ENCODE measurements around the gene NTM.

NTM gene

GRCh38 chr11:131581046-131581445, 210.6 kb downstream of the NTM start:
- POLR2A ChIA-PET: no interaction called here
- TF ChIP-seq BHLHE40 (IDR thresholded peaks at IDR 0.05; ENCODE audit: borderline replicate concordance) (no peak), LEF1 (IDR thresholded peaks at IDR 0.05; ENCODE audit: borderline replicate concordance) (no peak), FOXA1 (IDR thresholded peaks at IDR 0.05) (no peak), PKNOX1 (IDR thresholded peaks at IDR 0.05) (no peak), ELF4 (IDR thresholded peaks at IDR 0.05) (no peak), FOXM1 (IDR thresholded peaks at IDR 0.05; ENCODE audit: borderline replicate concordance) (no peak), SP1 (IDR thresholded peaks at IDR 0.05) (no peak), FOXK2 (IDR thresholded peaks at IDR 0.05) (no peak), L3MBTL2 (conservative IDR thresholded peaks at IDR 0.05) (no peak), ARNT (IDR thresholded peaks at IDR 0.05) (no peak), ZNF384 (IDR thresholded peaks at IDR 0.05) (no peak)
- CTCF ChIA-PET: interaction anchor here (0.6 to 1.4 kb wide), 2 partner anchors 93 to 566 kb away, joined by 3 to 6 read pairs; no protein-coding TSS in a partner anchor
- no peak for DNase-seq (ENCODE audit: extremely low spot score)

- no peak for TF ChIP-seq ELF4 (IDR thresholded peaks at IDR 0.05)
- TF ChIP-seq LEF1 (IDR thresholded peaks at IDR 0.05; ENCODE audit: borderline replicate concordance): no peak
- TF ChIP-seq FOXK2 (IDR thresholded peaks at IDR 0.05): no peak
- no peak for TF ChIP-seq ZNF384 (IDR thresholded peaks at IDR 0.05)
- TF ChIP-seq FOXA1 (IDR thresholded peaks at IDR 0.05): no peak
- TF ChIP-seq TARDBP (IDR thresholded peaks at IDR 0.05): no peak
- no peak for TF ChIP-seq L3MBTL2 (conservative IDR thresholded peaks at IDR 0.05)
- no peak for TF ChIP-seq NFRKB (IDR thresholded peaks at IDR 0.05)
- no peak for TF ChIP-seq ARNT (IDR thresholded peaks at IDR 0.05)
- no peak for TF ChIP-seq PKNOX1 (IDR thresholded peaks at IDR 0.05)
- TF ChIP-seq SUZ12 (IDR thresholded peaks at IDR 0.05): no peak
- no peak for TF ChIP-seq FOXM1 (IDR thresholded peaks at IDR 0.05; ENCODE audit: borderline replicate concordance)
- no peak for TF ChIP-seq HDGF (IDR thresholded peaks at IDR 0.05; ENCODE audit: borderline replicate concordance)
- TF ChIP-seq CTBP1 (IDR thresholded peaks at IDR 0.05; ENCODE audit: borderline replicate concordance): no peak
- no peak for TF ChIP-seq BHLHE40 (IDR thresholded peaks at IDR 0.05; ENCODE audit: borderline replicate concordance)
- TF ChIP-seq SP1 (IDR thresholded peaks at IDR 0.05): no peak
- POLR2A ChIA-PET: no interaction called here
- no peak for DNase-seq (ENCODE audit: extremely low spot score)
- CTCF ChIA-PET: interaction anchor here (1.0 to 1.4 kb wide), 2 partner anchors 86 to 92 kb away, joined by 3 to 6 read pairs; no protein-coding TSS in a partner anchor
These were observed 211.7 kb downstream of the NTM start for GRCh38 chr11:131582021-131582525.

GRCh38 chr11:131583421-131583820, 213.0 kb downstream of the NTM start:
- no peak for TF ChIP-seq ZNF384 (IDR thresholded peaks at IDR 0.05)
- no peak for TF ChIP-seq FOXA1 (IDR thresholded peaks at IDR 0.05)
- TF ChIP-seq TARDBP (IDR thresholded peaks at IDR 0.05): no peak
- no peak for TF ChIP-seq LEF1 (IDR thresholded peaks at IDR 0.05; ENCODE audit: borderline replicate concordance)
- no peak for TF ChIP-seq SP1 (IDR thresholded peaks at IDR 0.05)
- TF ChIP-seq FOXK2 (IDR thresholded peaks at IDR 0.05): no peak
- no peak for TF ChIP-seq BHLHE40 (IDR thresholded peaks at IDR 0.05; ENCODE audit: borderline replicate concordance)
- TF ChIP-seq FOXM1 (IDR thresholded peaks at IDR 0.05; ENCODE audit: borderline replicate concordance): no peak
- TF ChIP-seq PKNOX1 (IDR thresholded peaks at IDR 0.05): no peak
- TF ChIP-seq HDGF (IDR thresholded peaks at IDR 0.05; ENCODE audit: borderline replicate concordance): no peak
- TF ChIP-seq NFRKB (IDR thresholded peaks at IDR 0.05): no peak
- no peak for TF ChIP-seq ELF4 (IDR thresholded peaks at IDR 0.05)
- TF ChIP-seq L3MBTL2 (conservative IDR thresholded peaks at IDR 0.05): no peak
- DNase-seq (ENCODE audit: extremely low spot score): no peak
- CTCF ChIA-PET: interaction anchor here (1.3 kb wide), 1 partner anchor 91 kb away, joined by 3 read pairs; no protein-coding TSS in a partner anchor
- POLR2A ChIA-PET: no interaction called here

GRCh38 chr11:131583938-131584337, 213.5 kb downstream of the NTM start:
- ChIA-PET POLR2A (interaction anchor here (0.6 kb wide), 1 partner anchor 160 kb away, joined by 3 read pairs; no protein-coding TSS in a partner anchor), CTCF (interaction anchor here (1.3 kb wide), 1 partner anchor 90 kb away, joined by 3 read pairs; no protein-coding TSS in a partner anchor)
- no peak for TF ChIP-seq PKNOX1 (IDR thresholded peaks at IDR 0.05)
- TF ChIP-seq SUZ12 (IDR thresholded peaks at IDR 0.05): no peak
- TF ChIP-seq NFRKB (IDR thresholded peaks at IDR 0.05): no peak
- no peak for TF ChIP-seq HDGF (IDR thresholded peaks at IDR 0.05; ENCODE audit: borderline replicate concordance)
- TF ChIP-seq ZNF384 (IDR thresholded peaks at IDR 0.05): no peak
- no peak for TF ChIP-seq SP1 (IDR thresholded peaks at IDR 0.05)
- TF ChIP-seq BHLHE40 (IDR thresholded peaks at IDR 0.05; ENCODE audit: borderline replicate concordance): no peak
- TF ChIP-seq CTBP1 (IDR thresholded peaks at IDR 0.05; ENCODE audit: borderline replicate concordance): no peak
- TF ChIP-seq L3MBTL2 (conservative IDR thresholded peaks at IDR 0.05): no peak
- TF ChIP-seq TARDBP (IDR thresholded peaks at IDR 0.05): no peak
- no peak for DNase-seq (ENCODE audit: extremely low spot score)

- CTCF ChIA-PET: no interaction called here
- DNase-seq (ENCODE audit: extremely low spot score): peak; percentile 29
- TF ChIP-seq FOXM1 (IDR thresholded peaks at IDR 0.05; ENCODE audit: borderline replicate concordance) (no peak), FOXK2 (IDR thresholded peaks at IDR 0.05) (no peak), BHLHE40 (IDR thresholded peaks at IDR 0.05; ENCODE audit: borderline replicate concordance) (no peak), SP1 (IDR thresholded peaks at IDR 0.05) (no peak), CTBP1 (IDR thresholded peaks at IDR 0.05; ENCODE audit: borderline replicate concordance) (no peak), NFRKB (IDR thresholded peaks at IDR 0.05) (no peak), HDGF (IDR thresholded peaks at IDR 0.05; ENCODE audit: borderline replicate concordance) (no peak), LEF1 (IDR thresholded peaks at IDR 0.05; ENCODE audit: borderline replicate concordance) (no peak)
- POLR2A ChIA-PET: no interaction called here
These were observed 214.6 kb downstream of the NTM start for GRCh38 chr11:131584785-131585592.
